H1 (cell line): ENCODE data around the gene KLHL21.

Source experiments
- JUN ChIP-seq: IDR thresholded peaks from 2 replicates; pipeline ENCODE4 v1.6.1; 2011; ENCODE audit warnings: low read depth, mild to moderate bottlenecking, improper control_type of control experiment, low read length
- JUND ChIP-seq: IDR thresholded peaks from 2 replicates; pipeline ENCODE4 v1.6.1; 2011; ENCODE audit warnings: mild to moderate bottlenecking, improper control_type of control experiment, low read length
- POLR2A ChIP-seq, 2 experiments: IDR thresholded peaks; 1 replicate in 1 of 2; 2 replicates in 1 of 2; pipeline ENCODE4 v1.6.1; 2011; ENCODE audit warnings: low read depth in 2 of 2, low read length in 2 of 2, mild to moderate bottlenecking in 2 of 2; ENCODE audit errors: control extremely low read depth in 1 of 2
- POLR2AphosphoS5 ChIP-seq: IDR thresholded peaks from 2 replicates; pipeline ENCODE4 v1.6.1; 2011; ENCODE audit warnings: low read depth, low read length
- RNF2 ChIP-seq: fragments of 200-900, 300-1000 bp; sonication (generic); IDR thresholded peaks from 2 replicates; pipeline ENCODE4 v1.7.1; 2016; ENCODE audit warnings: borderline replicate concordance, low read depth, mild to moderate bottlenecking, antibody characterized with exemption, low read length; ENCODE audit not compliant: poor library complexity, severe bottlenecking; ENCODE audit errors: missing control alignments
- SRF ChIP-seq: IDR thresholded peaks from 2 replicates; pipeline ENCODE4 v1.6.1; 2011; ENCODE audit warnings: mild to moderate bottlenecking, low read depth, low read length, moderate library complexity
- TAF1 ChIP-seq: IDR thresholded peaks from 2 replicates; pipeline ENCODE4 v1.6.1; 2011; ENCODE audit warnings: mild to moderate bottlenecking, low read depth, low read length
- TF ChIP-seq, protein P1 (sequence below): IDR thresholded peaks from 2 replicates; pipeline ENCODE4 v1.6.1; 2011; ENCODE audit warnings: low read depth, mild to moderate bottlenecking, low read length; ENCODE audit not compliant: insufficient read depth
- TF ChIP-seq, protein P2 (sequence below): IDR thresholded peaks from 2 replicates; pipeline ENCODE4 v1.6.1; 2012; ENCODE audit warnings: inconsistent platforms

DNA sequence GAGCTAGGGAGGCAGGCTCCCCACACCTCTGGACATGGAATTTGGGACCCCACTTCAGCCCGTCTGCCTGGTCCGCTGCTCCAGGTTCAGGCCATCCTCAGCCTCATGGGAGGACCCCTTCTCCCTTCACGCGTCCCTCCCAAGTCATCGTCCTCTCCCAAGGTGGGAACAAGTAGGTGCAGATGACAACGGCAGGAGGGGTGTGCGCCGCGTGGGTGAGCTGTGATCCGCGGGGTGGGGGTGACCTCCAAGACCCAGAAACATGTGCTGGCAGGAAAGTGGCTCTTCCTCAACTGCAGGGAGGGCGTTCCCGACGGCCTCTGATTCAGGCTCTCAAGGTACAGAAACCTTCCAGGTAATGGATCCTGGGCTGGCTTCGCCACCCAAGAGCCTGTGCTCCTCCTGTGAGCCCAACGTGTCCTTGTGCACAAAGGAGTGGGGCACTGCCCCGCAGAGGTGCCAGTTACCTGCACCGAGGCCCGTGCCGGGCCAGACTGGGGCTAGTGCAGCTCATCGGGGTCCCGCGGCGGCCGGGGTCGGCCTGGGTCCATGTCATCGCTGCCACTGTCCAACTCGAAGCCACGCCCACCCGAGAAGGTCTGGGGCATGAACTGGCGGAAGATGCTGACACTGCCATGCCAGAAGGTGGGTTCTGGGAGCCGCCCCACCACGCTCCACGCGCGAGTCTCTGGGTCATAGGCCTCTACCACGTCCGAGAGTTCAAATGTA lies 9.6 kb downstream of the KLHL21 start:
- 0 out of 3 replicates have a peak, but pooled peaks of 1 of the 2 experiments have one; percentile 37 for TF ChIP-seq POLR2A (IDR thresholded peaks at IDR 0.05; ENCODE audit: control extremely low read depth in 1 of 2, low read depth in 2 of 2, low read length in 2 of 2)
- no peak for TF ChIP-seq JUND
- TF ChIP-seq, protein P1, sequence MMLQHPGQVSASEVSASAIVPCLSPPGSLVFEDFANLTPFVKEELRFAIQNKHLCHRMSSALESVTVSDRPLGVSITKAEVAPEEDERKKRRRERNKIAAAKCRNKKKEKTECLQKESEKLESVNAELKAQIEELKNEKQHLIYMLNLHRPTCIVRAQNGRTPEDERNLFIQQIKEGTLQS = no peak
- TF ChIP-seq, protein P2, sequence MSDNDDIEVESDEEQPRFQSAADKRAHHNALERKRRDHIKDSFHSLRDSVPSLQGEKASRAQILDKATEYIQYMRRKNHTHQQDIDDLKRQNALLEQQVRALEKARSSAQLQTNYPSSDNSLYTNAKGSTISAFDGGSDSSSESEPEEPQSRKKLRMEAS = no peak
- TF ChIP-seq POLR2AphosphoS5 = no peak; the same call in 1 of the 2 replicates
- TF ChIP-seq RNF2 = no peak
- TF ChIP-seq TAF1 = no peak
- no peak for TF ChIP-seq SRF
- TF ChIP-seq JUN = no peak
